ENCODE data around the gene WFDC2.

- TF ChIP-seq POLR2A (IDR thresholded peaks at IDR 0.05; ENCODE audit: low read depth, low read length) = no peak
- TF ChIP-seq POLR2AphosphoS5 (IDR thresholded peaks at IDR 0.05; ENCODE audit: low read depth, low read length) = no peak
- TF ChIP-seq TAF1 (IDR thresholded peaks at IDR 0.05; ENCODE audit: borderline replicate concordance, low read depth, low read length) = no peak
Observed at GRCh38 chr20:45465491-45466266, 3.9 kb upstream of the WFDC2 start.

Data from GM12892 (cell line).